Measurements from ENCODE around the gene ARHGEF4.

ARHGEF4 gene

GRCh38 chr2:131016826-131017741 is 180.4 kb downstream of the ARHGEF4 start:
- DNase-seq (ENCODE audit: low read depth): peak; percentile 99
- H3K4me3 ChIP-seq (ENCODE audit: low read length): peak overlapping the region; percentile 2
- TF ChIP-seq CTCF (IDR thresholded peaks at IDR 0.05; ENCODE audit: insufficient read depth, low read depth, low read length, missing control alignments): no peak

- DNase-seq (ENCODE audit: low read depth): no peak
- no peak overlapping the region for H3K4me3 ChIP-seq (ENCODE audit: low read length)
- TF ChIP-seq CTCF (IDR thresholded peaks at IDR 0.05; ENCODE audit: insufficient read depth, low read depth, low read length, missing control alignments): no peak
Measured at GRCh38 chr2:131022731-131023130, 186.0 kb downstream of the ARHGEF4 start.

GRCh38 chr2:131023758-131024157 is 187.0 kb downstream of the ARHGEF4 start:
- no peak for TF ChIP-seq CTCF (IDR thresholded peaks at IDR 0.05; ENCODE audit: insufficient read depth, low read depth, low read length, missing control alignments)
- no peak overlapping the region for H3K4me3 ChIP-seq (ENCODE audit: low read length)
- DNase-seq (ENCODE audit: low read depth): no peak

GRCh38 chr2:131026919-131027318 is 190.2 kb downstream of the ARHGEF4 start:
- no peak overlapping the region for H3K4me3 ChIP-seq (ENCODE audit: low read length)
- no peak for DNase-seq (ENCODE audit: low read depth)
- TF ChIP-seq CTCF (IDR thresholded peaks at IDR 0.05; ENCODE audit: insufficient read depth, low read depth, low read length, missing control alignments): no peak

- DNase-seq (ENCODE audit: low read depth): peak; percentile 36
- H3K4me3 ChIP-seq (ENCODE audit: low read length): no peak overlapping the region
- no peak for TF ChIP-seq CTCF (IDR thresholded peaks at IDR 0.05; ENCODE audit: insufficient read depth, low read depth, low read length, missing control alignments)
Measured at GRCh38 chr2:131027566-131028528, 191.1 kb downstream of the ARHGEF4 start.

GRCh38 chr2:131029812-131030211 is 193.1 kb downstream of the ARHGEF4 start:
- DNase-seq (ENCODE audit: low read depth): no peak
- H3K4me3 ChIP-seq (ENCODE audit: low read length): no peak overlapping the region

More at GRCh38 chr2:131029812-131030211, 193.1 kb downstream of the ARHGEF4 start:
- no peak for TF ChIP-seq CTCF (IDR thresholded peaks at IDR 0.05; ENCODE audit: insufficient read depth, low read depth, low read length, missing control alignments)
